Measurements from ENCODE around the gene BICD1. TPM values are rescaled to one million over a fixed set of nuclear protein-coding genes. Genes with fewer than 3 reads are reported as not detected.

Gene BICD1
- total RNA-seq, 1 experiment from 2014 or later: 21.1 TPM

DNA sequence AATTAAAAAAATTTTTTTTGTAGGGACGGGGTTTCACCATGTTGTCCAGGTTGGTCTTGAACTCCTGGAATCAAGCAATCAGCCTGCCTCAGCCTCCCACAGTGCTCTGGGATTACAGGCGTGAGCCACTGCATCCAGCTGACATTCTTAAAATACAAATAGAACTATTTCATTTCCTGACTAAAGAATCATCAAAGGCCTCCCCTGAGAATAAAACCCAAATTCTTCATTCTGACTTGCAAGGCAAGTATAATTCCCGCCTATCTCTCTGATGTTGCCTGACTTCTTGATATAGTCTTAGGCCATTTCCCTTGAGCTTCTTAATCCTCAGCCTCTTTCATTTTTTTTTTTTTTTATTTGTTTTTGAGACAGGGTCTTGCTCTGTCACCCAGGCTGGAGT lies 4.4 kb upstream of the BICD1 start:
- no peak for DNase-seq (ENCODE audit: low spot score)

DNA sequence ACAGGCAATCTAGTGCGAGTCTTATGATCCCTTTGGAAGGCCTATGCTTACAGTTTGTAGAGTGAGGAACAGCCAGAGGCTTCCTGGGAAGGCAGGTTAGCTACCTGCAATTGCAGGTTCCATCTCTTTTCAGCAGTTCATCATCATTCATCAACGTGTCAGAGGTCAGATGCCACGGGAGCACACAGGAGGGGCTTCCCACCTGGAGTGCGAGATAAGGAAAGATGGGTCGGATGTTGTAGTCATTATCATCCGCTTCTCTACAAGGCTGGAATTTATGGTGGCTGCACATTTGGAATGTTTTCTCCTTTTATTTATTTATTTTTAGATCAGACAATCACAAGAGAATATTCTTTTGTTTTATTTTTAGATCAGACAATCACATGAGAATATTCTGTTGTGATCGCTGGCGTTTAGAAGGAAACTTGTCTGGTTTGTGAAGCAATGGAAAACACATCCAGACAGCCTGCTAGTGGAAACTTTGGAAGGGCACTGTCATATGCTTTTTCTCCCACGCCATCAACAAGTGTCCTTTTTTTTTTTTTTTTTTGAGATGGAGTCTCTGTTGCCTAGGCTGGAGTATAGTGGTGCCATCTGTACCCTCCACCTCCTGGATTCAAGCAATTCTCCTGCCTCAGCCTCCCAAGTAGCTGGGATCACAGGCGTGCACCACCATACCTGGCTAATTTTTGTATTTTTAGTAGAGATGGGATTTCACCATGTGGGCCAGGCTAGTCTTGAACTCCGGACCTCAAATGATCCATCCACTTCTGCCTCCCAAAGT lies 1.9 kb upstream of the BICD1 start:
- DNase-seq (ENCODE audit: low spot score): no peak

DNA sequence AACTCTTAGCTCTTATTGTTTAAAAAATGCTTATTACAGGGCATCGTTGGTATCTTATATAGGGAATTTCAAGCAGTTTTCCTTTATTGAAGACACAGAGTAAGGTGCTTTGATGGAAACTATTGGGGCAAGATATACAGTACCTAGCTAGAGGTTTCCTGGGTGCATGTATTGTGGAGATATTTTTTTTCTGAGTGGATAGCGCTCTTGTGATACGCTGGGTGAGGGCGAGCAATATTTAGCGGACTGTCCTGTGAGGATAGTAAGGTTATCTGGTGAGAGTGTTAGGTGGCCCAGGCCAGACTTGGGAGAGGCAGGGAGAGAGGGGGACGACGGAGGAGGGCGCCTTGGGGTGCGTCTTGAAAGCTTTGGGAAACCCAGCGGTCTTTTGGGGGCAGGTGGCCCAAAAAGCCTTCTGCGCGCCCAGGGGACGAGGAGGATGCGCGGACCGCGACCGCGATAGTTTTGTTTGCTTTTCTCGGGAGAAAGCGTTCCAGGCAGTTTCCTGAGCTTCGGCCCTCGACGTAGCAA lies 596 bp upstream of the BICD1 start:
- DNase-seq (ENCODE audit: low spot score): peak; percentile 25

DNA sequence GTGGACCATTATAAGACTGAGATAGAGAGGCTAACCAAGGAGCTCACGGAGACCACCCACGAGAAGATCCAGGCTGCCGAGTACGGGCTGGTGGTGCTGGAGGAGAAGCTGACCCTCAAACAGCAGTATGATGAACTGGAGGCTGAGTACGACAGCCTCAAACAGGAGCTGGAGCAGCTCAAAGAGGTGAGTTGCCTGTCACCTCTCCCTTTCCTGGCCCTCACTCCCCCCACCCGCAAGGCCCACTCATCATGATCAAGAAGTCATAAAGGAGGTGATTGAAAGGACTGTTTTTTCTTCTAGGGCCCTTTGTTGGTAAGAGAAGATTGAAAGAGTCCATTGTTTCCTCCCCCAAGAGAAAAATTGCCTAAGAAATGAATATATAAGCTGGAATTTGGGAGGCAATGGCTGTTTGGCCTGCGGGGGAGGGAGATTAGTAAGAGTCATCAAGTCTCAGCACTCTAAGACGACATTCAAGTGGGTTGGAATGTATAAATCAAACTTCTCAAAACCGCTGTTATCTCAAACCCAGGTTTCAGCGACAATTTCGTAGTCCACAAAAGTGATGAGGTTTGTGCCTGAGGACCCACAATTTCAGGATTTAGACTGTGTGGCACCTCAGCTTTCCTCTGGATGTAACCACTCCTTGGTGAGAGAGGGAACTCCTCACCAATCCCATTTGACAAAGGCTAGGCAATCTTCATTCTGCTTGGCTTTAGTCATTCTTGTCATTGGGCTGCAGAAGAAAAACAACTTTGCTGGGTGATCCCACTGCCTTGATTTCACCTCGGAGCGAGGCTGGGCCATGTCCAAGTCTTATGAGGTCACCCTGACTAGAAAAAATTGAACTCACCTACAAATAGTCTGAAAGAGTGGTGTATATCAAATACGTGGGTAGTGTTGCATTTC lies 966 bp downstream of the BICD1 start:
- DNase-seq (ENCODE audit: low spot score): peak; percentile 58

DNA sequence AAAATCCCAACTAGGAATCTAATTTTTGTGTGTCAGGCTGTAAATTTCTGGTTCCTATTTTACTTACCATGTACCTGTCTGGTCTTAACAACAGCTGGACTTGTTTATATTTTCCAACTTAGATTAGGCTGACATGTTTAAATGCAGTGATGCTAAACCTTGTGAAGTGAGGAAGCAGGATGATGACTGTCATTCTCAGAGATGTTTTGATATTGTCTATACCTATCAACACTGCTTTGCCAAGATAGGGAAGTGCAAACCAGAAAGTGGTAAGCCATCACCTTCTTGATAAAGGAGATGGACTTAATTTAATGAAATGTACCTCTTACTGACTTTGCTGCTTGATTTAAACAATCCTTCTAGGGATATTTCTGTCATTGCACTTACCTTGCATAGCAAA lies 2.1 kb downstream of the BICD1 start:
- no peak for DNase-seq (ENCODE audit: low spot score)

DNA sequence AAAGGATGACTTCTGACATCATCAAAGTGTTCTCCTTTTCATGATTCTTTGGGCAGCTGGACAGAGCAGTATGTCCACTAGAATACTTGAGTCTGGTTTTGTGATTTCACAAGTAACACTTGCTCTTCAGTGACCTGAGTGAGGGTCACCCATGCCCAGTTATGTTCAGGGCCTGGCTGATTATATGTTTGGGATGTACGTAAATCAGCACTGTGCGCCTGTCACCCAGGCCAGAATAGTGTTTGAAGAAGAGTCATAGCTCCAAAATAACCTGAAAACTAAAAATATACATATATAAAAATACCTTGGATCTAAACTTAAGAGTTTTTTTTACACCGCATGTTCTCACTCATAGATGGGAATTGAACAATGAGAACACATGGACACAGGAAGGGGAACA lies 3.8 kb downstream of the BICD1 start:
- DNase-seq (ENCODE audit: low spot score): no peak

DNA sequence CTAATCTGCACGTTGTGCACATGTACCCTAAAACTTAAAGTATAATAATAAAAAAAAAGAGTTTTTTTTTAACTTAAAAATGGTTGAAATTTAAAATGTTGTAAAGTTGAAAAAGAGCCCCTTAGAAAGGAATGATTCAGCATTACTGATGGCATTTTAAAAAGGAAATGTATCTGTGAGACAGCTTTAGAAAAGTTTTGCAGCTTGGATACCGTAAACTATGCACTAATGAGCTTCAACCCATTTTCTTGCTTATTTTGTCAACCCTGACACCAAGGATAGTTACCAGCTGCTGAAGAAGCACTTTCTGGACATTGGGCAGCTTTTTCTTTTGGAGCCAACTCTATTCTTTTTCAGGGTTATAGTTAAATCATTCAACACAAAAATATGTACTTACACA lies 4.3 kb downstream of the BICD1 start:
- no peak for DNase-seq (ENCODE audit: low spot score)

DNA sequence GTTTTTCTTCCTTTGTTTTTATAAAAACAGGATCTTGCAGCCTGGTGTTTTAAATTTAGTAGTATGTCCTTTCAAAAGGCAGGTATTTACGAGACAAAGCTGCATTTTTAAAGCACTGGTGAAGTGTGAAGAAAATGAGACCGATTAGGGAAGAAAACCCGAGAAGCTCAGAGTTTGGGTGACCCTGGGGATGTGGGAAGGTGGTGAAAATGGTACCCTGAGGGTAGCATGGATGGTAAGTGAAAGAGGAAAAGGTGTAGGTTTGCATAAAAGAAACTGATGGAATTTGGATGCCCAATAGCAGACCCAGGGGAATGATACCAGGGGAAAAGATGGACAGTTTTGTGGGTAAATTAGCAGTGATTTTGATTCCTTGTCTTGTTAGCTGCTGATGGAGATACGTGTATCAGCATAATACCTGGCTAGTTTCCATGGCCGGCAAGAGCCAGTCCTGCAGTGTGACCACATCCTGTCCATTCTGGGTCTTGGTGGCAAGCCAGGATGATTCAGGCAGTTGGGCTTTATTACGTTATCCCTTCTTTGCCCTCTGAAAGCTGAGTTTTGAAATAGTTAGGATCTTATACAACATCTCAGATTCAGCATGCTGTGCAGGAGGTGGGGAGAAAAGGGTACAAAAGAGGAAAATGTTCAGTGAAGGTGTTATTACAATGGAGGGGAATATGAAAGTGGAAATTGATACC lies 8.9 kb downstream of the BICD1 start:
- DNase-seq (ENCODE audit: low spot score): peak; percentile 91

DNA sequence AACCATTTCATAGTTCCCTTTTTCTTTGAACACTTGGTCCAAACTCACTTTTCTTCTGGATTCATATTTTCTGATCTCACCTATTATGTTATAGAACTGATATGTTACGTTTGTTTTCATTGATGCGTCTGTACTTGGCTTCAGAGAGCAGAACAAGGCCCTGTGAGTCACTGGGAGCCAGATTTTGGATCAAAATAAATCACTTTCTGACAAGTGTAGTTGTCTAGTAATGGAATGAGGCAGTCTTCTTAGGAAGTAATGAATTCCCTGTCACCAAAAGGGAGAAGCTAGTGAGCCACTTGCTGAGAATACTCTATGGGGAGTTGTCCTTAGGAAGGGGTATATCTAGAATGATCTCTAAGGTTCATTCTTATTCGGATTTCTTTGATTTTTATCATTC lies 10.2 kb downstream of the BICD1 start:
- DNase-seq (ENCODE audit: low spot score): no peak

DNA sequence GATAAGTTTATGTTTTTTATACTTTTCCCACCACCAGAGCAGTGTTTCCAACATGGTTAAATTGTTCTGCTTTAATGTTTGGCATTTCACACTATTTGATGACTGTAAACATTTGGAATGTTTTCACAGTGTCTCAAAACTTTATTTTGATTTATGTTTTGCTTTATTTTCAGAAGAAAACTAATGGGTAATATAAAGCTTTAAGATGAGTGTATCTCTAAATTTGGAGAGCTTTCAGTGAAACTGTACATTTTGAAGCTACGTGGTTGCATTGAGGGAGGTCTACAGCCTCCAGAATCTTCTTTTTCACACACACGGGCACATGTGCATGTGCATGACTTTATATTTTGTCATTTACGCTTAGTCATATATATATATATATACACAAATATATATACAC lies 10.7 kb downstream of the BICD1 start:
- DNase-seq (ENCODE audit: low spot score): no peak

DNA sequence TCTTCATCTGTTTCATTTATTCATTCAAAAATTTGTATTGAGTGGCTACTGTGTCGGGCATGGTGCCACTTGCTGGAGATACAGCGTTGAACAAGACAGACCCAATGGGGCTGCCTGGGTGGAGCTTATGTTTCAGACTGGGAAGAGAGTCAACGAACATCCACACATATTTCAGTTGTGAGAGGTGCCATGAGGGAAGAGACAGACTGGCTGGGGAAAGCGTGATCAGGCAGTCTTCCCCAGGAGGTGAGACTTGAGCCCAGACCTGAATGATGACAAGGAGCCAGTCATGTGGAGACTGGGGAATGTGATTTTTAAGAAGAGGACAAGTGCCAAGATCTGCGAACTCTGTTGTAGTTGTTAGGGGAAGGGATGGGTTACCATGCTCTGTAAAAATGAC lies 12.2 kb downstream of the BICD1 start:
- DNase-seq (ENCODE audit: low spot score): no peak

DNA sequence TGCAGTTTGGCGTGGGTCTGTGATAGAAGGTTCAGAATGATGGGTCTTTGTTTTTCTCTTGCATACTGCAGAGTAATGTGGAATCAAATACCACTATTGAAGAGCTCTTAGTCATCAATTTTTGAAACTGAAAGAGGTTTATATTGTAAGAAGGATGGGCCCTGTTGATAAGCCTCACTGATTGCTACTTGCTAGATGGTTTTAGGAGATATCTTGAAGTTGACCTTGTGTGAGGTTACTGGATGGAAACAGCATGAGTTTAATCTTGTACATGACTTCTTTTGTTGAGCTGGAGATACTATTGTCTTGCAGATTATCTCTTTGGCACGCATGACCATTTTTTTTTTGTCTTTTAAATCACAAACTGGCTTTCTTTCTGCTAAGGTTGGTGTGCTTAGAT lies 13.8 kb downstream of the BICD1 start:
- no peak for DNase-seq (ENCODE audit: low spot score)

DNA sequence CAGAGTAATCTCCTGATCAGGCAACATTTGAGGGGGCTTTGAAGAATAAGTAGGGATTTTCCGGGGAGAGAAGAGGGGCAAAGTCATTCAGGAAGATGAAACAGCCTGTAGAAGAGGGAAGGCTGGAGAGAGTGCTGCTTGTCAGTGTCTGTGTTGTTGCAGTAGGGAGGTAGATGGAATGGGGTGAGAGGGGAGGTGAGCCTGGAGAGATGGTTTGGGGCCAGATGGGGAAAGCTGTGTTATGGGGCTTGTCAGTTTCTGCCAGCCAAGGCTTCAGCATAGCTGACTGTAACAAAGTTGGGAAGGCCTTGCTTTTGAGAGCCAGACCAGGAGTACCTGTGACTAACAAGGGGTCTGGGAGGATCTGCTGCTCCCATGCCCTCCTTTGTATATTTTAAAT lies 18.0 kb downstream of the BICD1 start:
- no peak for DNase-seq (ENCODE audit: low spot score)

DNA sequence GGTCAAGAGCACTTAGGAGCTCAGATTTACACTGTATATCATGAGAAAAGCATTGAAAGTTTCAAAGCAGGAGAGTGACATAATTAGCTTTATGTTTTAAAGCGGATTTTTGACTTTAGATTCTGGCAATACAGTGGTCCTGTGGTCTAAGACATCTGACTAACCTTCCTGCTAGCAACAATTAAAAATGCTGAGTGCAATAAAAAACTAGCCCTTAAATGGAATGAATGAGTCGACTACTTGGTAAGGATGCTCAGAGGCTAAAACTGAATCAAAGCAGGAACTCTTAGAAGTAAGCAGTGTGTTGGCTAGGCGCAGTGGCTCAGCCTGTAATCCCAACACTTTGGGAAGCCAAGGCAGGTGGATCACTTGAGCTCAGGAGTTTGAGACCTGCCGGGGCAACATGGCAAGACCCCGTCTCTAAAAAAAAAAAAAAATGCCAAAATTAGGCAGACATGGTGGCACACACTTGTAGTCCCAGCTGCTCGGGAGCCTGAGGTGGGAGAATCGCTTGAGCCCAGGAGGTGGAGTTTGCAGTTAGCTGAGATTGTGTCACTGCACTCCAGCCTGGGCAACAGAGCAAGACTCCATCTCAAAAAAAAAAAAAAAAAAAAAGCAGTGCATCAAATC lies 18.9 kb downstream of the BICD1 start:
- no peak for DNase-seq (ENCODE audit: low spot score)

DNA sequence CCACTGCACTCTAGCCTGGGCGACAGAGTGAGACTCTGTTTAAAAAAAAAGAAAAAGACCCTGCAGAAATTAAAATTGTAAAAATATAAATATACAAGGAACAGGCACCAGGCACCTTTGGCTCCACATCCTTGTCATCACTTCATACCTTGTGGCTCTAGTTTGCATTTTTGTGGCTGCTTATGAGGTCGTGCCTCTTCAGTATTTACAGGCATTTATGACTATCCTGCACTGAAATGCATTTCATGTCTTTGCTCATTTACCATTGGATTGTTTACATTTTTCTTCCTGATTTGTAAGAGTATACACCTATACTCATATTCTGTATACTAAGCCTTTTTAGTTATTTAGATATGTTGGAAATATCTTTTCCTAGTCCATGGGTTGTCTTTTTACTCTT lies 20.1 kb downstream of the BICD1 start:
- DNase-seq (ENCODE audit: low spot score): peak; percentile 33

DNA sequence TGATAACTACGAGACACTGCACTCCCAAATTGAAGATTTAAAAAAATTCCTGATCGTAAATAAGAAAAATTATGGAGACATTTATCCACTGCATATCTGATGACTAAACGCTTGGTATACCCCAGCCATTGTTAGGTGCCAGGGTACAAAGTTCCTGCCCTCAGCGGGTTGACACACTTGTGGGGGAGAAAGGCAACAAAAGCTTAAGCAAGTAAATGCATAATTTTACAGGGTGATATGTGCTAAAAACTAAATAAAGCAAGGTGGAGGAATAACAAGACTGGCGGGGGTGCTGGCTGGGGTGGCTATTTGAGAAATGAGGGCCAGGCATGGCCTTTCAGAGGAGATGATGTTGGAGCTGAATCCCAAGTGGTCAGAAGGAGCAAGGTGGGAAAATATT lies 25.0 kb downstream of the BICD1 start:
- no peak for DNase-seq (ENCODE audit: low spot score)

DNA sequence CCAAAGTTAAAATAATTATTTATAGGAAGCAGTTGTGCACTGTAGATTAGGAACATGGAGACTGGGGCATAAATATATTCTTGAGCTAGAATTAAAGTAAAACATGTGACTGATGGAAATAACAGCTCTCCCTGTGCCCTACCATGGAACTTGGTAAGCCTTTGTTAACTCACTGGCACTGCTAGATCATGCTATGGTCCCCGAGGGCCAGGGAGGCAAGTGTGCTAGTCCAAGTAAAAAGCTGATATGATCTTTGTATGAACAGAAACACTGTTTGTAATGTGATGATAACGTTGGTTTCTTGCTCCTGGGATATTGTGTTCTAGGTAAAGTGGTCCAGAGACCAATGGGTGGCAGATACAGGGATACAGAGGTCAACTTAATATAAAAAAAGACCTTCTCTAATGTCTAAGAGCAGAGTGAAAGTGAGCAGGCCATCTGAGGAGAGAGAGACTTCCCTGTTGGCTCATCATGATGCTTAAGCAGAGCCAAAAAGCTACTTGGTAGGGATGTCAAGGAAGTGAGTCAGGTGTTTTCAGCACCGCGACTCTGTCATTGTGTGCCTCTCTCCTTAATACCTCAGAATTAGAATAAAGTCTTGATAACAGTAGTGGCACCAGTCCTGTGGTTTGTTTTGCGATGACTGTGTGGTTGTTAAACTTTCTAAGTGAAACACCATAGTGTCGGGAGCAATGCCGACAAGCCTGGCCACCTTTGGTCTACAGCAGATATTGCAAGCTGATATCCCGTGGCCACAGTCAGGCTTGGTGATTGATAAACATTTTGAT lies 27.6 kb downstream of the BICD1 start:
- no peak for DNase-seq (ENCODE audit: low spot score)

DNA sequence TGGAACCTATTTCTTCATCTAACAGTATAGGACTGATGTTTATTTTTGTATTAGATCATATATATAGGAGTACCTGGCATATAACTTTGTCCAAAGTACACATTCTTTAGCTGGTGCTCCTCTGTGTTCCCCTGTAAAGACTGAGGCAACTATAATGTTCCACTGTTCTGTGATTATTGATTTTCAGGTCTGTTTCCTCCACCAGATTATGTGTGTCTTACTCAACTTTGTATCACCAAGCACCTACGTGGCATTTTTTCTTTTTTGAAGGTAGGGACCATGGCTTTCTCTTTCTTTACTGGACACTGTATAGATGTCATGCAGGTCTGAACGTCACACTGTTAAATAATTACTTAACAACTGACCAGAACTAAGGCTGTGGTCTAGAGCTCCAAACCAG lies 29.3 kb downstream of the BICD1 start:
- no peak for DNase-seq (ENCODE audit: low spot score)

DNA sequence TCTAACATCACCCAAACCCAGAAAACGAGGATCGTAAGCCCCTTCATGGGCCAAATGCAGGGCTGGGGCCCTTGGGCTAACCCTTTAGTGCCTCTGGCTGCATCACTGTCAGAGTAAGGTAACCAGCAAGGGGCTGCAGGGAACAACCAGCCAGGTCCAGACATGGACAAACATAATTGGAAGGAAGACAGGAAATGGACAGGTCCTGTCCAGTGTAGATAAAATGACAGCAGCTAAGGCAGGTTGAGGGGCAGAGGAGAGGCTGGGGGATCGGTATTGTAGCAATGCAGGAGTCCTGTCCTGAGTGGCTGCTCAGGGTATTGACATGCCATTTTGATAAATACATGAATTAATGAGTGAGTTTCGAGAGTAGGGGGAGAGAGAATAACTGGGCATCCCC lies 29.8 kb downstream of the BICD1 start:
- no peak for DNase-seq (ENCODE audit: low spot score)

DNA sequence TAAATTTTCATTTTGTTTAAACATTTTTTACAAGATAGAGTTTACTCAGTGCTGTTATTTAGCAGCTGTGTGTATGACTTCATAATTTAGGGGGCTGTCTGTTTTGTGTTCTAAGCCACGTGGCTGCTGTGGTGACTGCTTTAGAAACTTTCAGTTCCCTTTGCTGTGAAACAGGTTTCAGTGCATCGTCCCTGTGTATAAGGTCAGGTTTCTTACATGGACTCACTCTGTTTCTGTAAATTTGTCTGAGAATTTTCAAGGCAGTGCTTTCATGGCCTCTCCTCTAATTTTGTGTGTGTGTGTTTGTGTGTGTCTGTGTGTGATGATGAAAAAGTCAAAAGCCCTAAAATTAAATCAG lies 32.4 kb downstream of the BICD1 start:
- no peak for DNase-seq (ENCODE audit: low spot score)

DNA sequence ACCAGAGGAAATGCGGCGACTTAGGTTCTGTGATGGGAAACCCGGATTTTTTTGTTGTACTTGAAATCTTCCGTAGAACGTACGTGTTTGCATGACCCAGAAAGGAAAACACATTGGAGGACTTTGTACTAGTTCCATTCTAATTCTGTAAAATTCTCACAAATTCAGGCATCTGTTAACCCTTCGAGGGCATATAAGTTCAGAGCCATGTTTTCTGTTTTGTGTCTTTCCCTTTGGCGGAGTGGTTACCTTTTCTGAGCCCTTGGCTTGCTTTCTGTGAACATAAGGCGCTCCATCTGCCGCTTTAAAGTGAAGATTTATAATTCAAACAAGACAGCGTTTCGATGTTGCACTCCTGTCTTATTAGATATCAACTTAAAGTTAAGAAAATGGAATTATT lies 34.2 kb downstream of the BICD1 start:
- no peak for DNase-seq (ENCODE audit: low spot score)
